Neural progenitor cell (in vitro differentiated cells): ENCODE data around the gene KCTD16.

ENCODE experiments used
- EZH2phosphoT487 ChIP-seq: fragments of 200-600 bp; sonication (generic); IDR thresholded peaks from 2 replicates; pipeline ENCODE4 v1.6.1; 2017; ENCODE audit warnings: antibody characterized with exemption
- TF ChIP-seq, protein P1 (sequence below): fragments of 200-600 bp; sonication (generic); IDR thresholded peaks from 2 replicates; pipeline ENCODE4 v1.5.1; 2017; ENCODE audit warnings: antibody characterized with exemption, mild to moderate bottlenecking

DNA sequence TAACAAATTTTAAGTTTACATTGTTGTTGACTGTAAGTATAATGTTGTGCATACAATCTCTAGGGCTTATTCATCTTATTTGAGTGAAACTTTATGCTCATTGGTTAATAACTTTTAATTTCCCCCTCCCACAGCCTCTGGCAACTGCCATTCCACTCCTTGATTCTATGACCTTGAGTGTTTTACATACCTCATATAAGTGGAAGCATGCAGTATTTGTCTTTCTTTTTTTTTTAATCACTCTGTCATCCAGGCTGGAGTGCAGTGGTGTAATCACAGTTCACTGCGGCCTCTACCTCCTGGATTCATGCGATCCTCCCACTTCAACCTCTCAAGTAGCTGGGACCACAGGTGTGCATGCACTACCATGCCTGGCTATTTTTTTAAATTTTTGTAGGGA is 83.9 kb downstream of the KCTD16 start:
- TF ChIP-seq, protein P1, sequence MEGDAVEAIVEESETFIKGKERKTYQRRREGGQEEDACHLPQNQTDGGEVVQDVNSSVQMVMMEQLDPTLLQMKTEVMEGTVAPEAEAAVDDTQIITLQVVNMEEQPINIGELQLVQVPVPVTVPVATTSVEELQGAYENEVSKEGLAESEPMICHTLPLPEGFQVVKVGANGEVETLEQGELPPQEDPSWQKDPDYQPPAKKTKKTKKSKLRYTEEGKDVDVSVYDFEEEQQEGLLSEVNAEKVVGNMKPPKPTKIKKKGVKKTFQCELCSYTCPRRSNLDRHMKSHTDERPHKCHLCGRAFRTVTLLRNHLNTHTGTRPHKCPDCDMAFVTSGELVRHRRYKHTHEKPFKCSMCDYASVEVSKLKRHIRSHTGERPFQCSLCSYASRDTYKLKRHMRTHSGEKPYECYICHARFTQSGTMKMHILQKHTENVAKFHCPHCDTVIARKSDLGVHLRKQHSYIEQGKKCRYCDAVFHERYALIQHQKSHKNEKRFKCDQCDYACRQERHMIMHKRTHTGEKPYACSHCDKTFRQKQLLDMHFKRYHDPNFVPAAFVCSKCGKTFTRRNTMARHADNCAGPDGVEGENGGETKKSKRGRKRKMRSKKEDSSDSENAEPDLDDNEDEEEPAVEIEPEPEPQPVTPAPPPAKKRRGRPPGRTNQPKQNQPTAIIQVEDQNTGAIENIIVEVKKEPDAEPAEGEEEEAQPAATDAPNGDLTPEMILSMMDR, result no peak
- no peak for TF ChIP-seq EZH2phosphoT487
